Smooth muscle cell (in vitro differentiated cells): ENCODE data around the gene DNAAF1. TPM values are rescaled to one million over a fixed set of nuclear protein-coding genes. Genes with fewer than 3 reads are reported as not detected.
"Not testable (repeated sequence)": the region's sequence is repeated elsewhere in the genome, so short reads cannot be mapped to it uniquely, and the experiment has no call there.

Experiments
- DNase-seq: peaks from one replicate; lab custom pipeline; 2025; ENCODE audit not compliant: unreplicated experiment; lab: John Stamatoyannopoulos, UW
- H2AFZ ChIP-seq: fragments of 200-600 bp; sonication (generic); 2 replicates; pipeline ENCODE4 v1.6.0; 2016; ENCODE audit warnings: antibody characterized with exemption, low read depth, mild to moderate bottlenecking
- H3F3A ChIP-seq: fragments of 200-600 bp; sonication (generic); 2 replicates; pipeline ENCODE4 v1.6.0; 2017; ENCODE audit warnings: antibody characterized with exemption, low read depth
- H3K27ac ChIP-seq: fragments of 200-600 bp; sonication (generic); 2 replicates; pipeline ENCODE4 v1.5.1; 2016; ENCODE audit warnings: low read depth, mild to moderate bottlenecking
- H3K27me3 ChIP-seq: fragments of 200-600 bp; sonication (generic); 2 replicates; pipeline ENCODE4 v1.6.1; 2016; ENCODE audit warnings: low read depth, mild to moderate bottlenecking
- H3K36me3 ChIP-seq: fragments of 200-600 bp; sonication (generic); 2 replicates; pipeline ENCODE4 v1.5.1; 2016; ENCODE audit warnings: low read depth
- H3K4me1 ChIP-seq: fragments of 200-600 bp; sonication (generic); 2 replicates; pipeline ENCODE4 v1.5.1; 2016; ENCODE audit warnings: low read depth
- H3K4me2 ChIP-seq: fragments of 200-600 bp; sonication (generic); 2 replicates; pipeline ENCODE4 v1.6.0; 2016; ENCODE audit warnings: mild to moderate bottlenecking
- H3K4me3 ChIP-seq: fragments of 200-600 bp; sonication (generic); 2 replicates; pipeline ENCODE4 v1.5.1; 2016; ENCODE audit warnings: mild to moderate bottlenecking
- H3K79me2 ChIP-seq: fragments of 200-600 bp; sonication (generic); 2 replicates; pipeline ENCODE4 v1.6.0; 2016; ENCODE audit warnings: low read depth, mild to moderate bottlenecking
- H3K9ac ChIP-seq: fragments of 200-600 bp; sonication (generic); 2 replicates; pipeline ENCODE4 v1.6.0; 2016; ENCODE audit warnings: low read depth
- H3K9me3 ChIP-seq: fragments of 200-600 bp; sonication (generic); replicated peaks from 2 replicates; pipeline ENCODE4 v1.5.1; 2016; ENCODE audit warnings: low read depth
- H4K20me1 ChIP-seq: fragments of 200-600 bp; sonication (generic); 2 replicates; pipeline ENCODE4 v1.6.0; 2016; ENCODE audit warnings: low read depth
- CTCF ChIP-seq: fragments of 200-600 bp; sonication (generic); IDR thresholded peaks from 2 replicates; pipeline ENCODE4 v1.5.1; 2017; ENCODE audit warnings: borderline replicate concordance, mild to moderate bottlenecking, antibody characterized with exemption; ENCODE audit not compliant: insufficient read depth, poor library complexity, severe bottlenecking
- WGBS: methylation state at CpG from one replicate; pipeline ENCODE4 v1.1.7; 2016; ENCODE audit warnings: low lambda C conversion rate; 5-methylcytosine and 5-hydroxymethylcytosine counted together
- polyA plus RNA-seq: library from polyadenylated mRNA; unstranded; fragments of >200 nt; fragmentation: Nextera tagmentation; extraction: Ambion mirVana; gene quantifications from 2 replicates; pipeline ENCODE4 v1.2.1, GENCODE V29; 2016
- total RNA-seq: library from RNA; depleted of rRNA; stranded (reverse); fragments of >200 nt; gene quantifications from 2 replicates; pipeline ENCODE4 v1.2.3, GENCODE V29; 2014

DNAAF1 gene
- total and polyA plus RNA-seq, 2 experiments from 2014 or later = 0.09 TPM; not detected in 1

DNA sequence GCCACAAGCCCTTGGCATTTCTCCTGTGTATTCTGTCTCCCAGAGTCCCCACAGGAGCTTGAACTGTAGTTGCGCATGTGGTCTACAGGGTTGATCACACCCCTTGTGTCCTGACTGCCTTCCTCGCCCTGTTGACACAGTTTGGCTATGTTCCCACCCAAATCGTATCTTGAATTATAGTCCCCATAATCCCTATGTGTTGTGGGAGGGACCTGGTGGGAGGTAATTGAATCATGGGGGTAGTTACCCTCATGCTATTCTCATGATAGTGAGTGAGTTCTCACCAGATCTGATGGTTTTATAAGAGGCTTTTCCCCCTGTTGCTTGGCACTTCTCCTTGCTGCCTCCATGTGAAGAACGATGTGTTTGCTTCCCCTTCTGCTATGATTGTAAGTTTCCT lies 67.0 kb downstream of the DNAAF1 start:
- H3K4me3 ChIP-seq = no peak overlapping the region
- 83% methylated on average over 4 of the region's 4 CpGs for WGBS

DNA sequence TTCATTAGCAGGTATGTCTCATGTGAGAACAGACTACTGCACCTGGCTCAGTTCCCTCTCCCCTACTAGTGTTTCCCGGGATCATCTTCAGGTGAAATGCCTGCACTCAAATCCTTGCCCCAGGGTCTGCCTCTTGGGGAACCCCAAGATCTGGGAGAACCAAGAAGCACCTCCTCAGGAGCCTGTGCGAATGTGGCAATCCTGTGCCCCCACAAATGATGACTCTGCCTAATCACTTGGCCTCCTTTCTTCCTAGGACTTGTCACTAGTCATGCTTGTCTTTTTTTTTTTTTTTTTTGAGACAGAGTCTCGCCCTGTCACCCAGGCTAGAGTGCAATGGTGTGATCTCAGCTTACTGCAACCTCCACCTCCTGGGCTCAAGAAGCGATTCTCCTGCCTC lies 67.5 kb downstream of the DNAAF1 start:
- H3K9me3 ChIP-seq = no peaks in the 10 kb centered on the region
- no peak overlapping the region for H3K4me3 ChIP-seq
- no peaks in the 10 kb centered on the region for H3F3A ChIP-seq
- H3K4me2 ChIP-seq = no peak overlapping the region
- H3K36me3 ChIP-seq = no peaks in the 10 kb centered on the region
- H3K27me3 ChIP-seq = no peaks in the 10 kb centered on the region
- H3K79me2 ChIP-seq = no peaks in the 10 kb centered on the region
- no peak overlapping the region for H2AFZ ChIP-seq
- no peak overlapping the region for H3K9ac ChIP-seq
- 89% methylated on average over 4 of the region's 4 CpGs for WGBS
- no peak overlapping the region for H3K27ac ChIP-seq
- no peak for DNase-seq
- no peaks in the 10 kb centered on the region for H4K20me1 ChIP-seq
- no peak for TF ChIP-seq CTCF
- no peaks in the 10 kb centered on the region for H3K4me1 ChIP-seq

More for the DNA sequence above, 67.0 kb downstream of the DNAAF1 start:
- no peaks in the 10 kb centered on the region for H3K36me3 ChIP-seq
- no peak overlapping the region for H3K27ac ChIP-seq
- no peaks in the 10 kb centered on the region for H3K9me3 ChIP-seq
- no peaks in the 10 kb centered on the region for H3K27me3 ChIP-seq
- H3K9ac ChIP-seq = no peak overlapping the region
- H3K4me2 ChIP-seq = no peak overlapping the region
- H3K79me2 ChIP-seq = no peaks in the 10 kb centered on the region
- H3F3A ChIP-seq = no peaks in the 10 kb centered on the region
- TF ChIP-seq CTCF = no peak
- H4K20me1 ChIP-seq = no peaks in the 10 kb centered on the region
- no peaks in the 10 kb centered on the region for H3K4me1 ChIP-seq
- no peak for DNase-seq
- no peak overlapping the region for H2AFZ ChIP-seq

GRCh38 chr16:84214451-84215066 lies 69.5 kb downstream of the DNAAF1 start:
- Histone ChIP-seq H3K9ac (no peak overlapping the region), H3K4me3 (no peak overlapping the region), H3K4me1 (peaks cover 10% of the 10 kb centered on the region), H4K20me1 (no peaks in the 10 kb centered on the region), H2AFZ (no peak overlapping the region), H3K27ac (no peak overlapping the region), H3F3A (no peaks in the 10 kb centered on the region), H3K4me2 (no peak overlapping the region), H3K9me3 (no peaks in the 10 kb centered on the region), H3K79me2 (no peaks in the 10 kb centered on the region), H3K27me3 (no peaks in the 10 kb centered on the region), H3K36me3 (no peaks in the 10 kb centered on the region)
- no peak for TF ChIP-seq CTCF
- DNase-seq = no peak
- WGBS = 92% methylated on average over 15 of the region's 15 CpGs

DNA sequence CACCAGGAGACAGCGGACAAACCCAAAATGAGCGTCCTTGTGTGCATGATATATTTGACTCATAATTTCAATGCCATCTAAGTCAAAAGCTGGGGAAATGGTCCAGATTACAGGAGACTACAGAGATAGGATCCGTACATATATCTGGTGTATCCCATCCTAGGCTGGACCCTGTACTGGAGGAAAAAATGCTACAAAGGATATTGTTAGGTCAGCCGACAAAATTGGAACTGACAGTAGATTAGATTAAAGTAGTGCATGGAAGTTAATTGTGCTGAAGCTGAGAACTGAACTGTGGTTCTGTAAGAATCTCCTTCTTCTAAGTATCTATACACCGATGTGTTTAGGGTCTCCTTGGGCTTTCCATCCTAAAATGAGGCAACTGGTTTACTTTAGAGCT lies 70.4 kb downstream of the DNAAF1 start:
- H3K9ac ChIP-seq = no peak overlapping the region
- no peaks in the 10 kb centered on the region for H3K27me3 ChIP-seq
- H2AFZ ChIP-seq = no peak overlapping the region
- no peaks in the 10 kb centered on the region for H3K9me3 ChIP-seq
- no peak overlapping the region for H3K27ac ChIP-seq
- H3K36me3 ChIP-seq = no peaks in the 10 kb centered on the region
- H3K79me2 ChIP-seq = no peaks in the 10 kb centered on the region
- no peaks in the 10 kb centered on the region for H3F3A ChIP-seq
- DNase-seq = no peak
- TF ChIP-seq CTCF = no peak
- H4K20me1 ChIP-seq = no peaks in the 10 kb centered on the region
- peaks cover 10% of the 10 kb centered on the region for H3K4me1 ChIP-seq
- 87% methylated on average over 5 of the region's 5 CpGs for WGBS
- H3K4me3 ChIP-seq = no peak overlapping the region
- H3K4me2 ChIP-seq = no peak overlapping the region

DNA sequence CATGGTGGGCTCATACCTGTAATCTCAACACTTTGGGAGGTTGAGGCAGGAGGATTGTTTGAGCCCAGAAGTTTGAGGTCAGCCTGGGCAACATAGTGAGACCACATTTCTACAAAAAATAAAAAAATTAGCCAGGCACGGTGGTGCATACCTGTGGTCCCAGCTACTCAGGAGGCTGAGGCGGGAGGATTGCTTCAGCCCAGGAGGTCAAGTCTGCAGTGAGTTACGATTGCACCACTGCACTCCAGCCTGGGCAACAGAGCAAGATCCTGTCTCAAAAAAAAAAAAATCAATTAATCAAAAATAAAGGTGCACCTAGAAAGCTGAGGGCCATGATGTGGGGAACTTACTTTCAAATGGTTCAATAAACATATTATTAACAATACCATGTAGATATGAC lies 71.0 kb downstream of the DNAAF1 start:
- not testable (repeated sequence) for DNase-seq, H4K20me1 ChIP-seq, H3K4me2 ChIP-seq, H3K27ac ChIP-seq, H2AFZ ChIP-seq, H3K9ac ChIP-seq, H3K27me3 ChIP-seq, H3F3A ChIP-seq, H3K36me3 ChIP-seq, H3K79me2 ChIP-seq, H3K4me3 ChIP-seq, H3K9me3 ChIP-seq
- WGBS = 95% methylated on average over 3 of the region's 3 CpGs
- peaks cover 16% of the 10 kb centered on the region for H3K4me1 ChIP-seq
